Gastrocnemius medialis (tissue), 4 donors: ENCODE results near the gene BARHL2. TPM values are rescaled to one million over a fixed set of nuclear protein-coding genes. Genes with fewer than 3 reads are reported as not detected.

Source experiments
- ATAC-seq, 2 donors: fragments of 150-250 bp; one replicate each; pipeline ENCODE4 v1.9.1; 2016
- DNase-seq, 2 donors: peaks; one replicate each; pipeline ENCODE4 v3.0.0-alpha.2; 2019
- H3K27ac ChIP-seq, 4 donors: fragments of 200-600 bp; sonication (generic); 1 replicate in 1 of 4; 2 replicates in 3 of 4; pipeline ENCODE4 v1.5.1; 2016 to 2018; ENCODE audit warnings: mild to moderate bottlenecking in 2 of 4, moderate library complexity in 1 of 4
- H3K27me3 ChIP-seq, 3 donors: fragments of 200-600 bp; sonication (generic) in 2 of 3; 1 replicate in 1 of 3; 2 replicates in 2 of 3; pipeline versions ENCODE4 v1.5.1 to v1.6.0; 2016 to 2019; ENCODE audit warnings: mild to moderate bottlenecking in 1 of 3, moderate library complexity in 1 of 3
- H3K36me3 ChIP-seq, 2 donors: fragments of 200-600 bp; sonication (generic) in 1 of 2; one replicate each; pipeline ENCODE4 v1.5.1; 2017 to 2018
- H3K4me1 ChIP-seq, 2 donors: fragments of 200-600 bp; sonication (generic) in 1 of 2; one replicate each; pipeline ENCODE4 v1.5.1; 2016 to 2017; ENCODE audit warnings: mild to moderate bottlenecking in 2 of 2
- H3K4me3 ChIP-seq, 4 donors: fragments of 200-600 bp; sonication (generic) in 3 of 4; 1 replicate in 1 of 4; 2 replicates in 3 of 4; pipeline ENCODE4 v1.5.1; 2016 to 2019; ENCODE audit warnings: mild to moderate bottlenecking in 2 of 4
- H3K9me3 ChIP-seq, 3 donors: fragments of 200-600 bp; sonication (generic) in 2 of 3; 1 replicate in 1 of 3; 2 replicates in 2 of 3; pipeline ENCODE4 v1.5.1; 2016 to 2019
- POLR2A ChIP-seq, 2 donors: fragments of 450-650 bp; IDR thresholded peaks; one replicate each; pipeline ENCODE4 v1.6.1; 2017; ENCODE audit warnings: antibody characterized with exemption in 2 of 2, mild to moderate bottlenecking in 2 of 2, moderate library complexity in 2 of 2
- in situ Hi-C, 4 donors: fragments of 200-750 bp; cut with MboI; loops; one replicate each; pipeline versions ENCODE4 v1.15.0 to v1.8.0; 2017; ENCODE audit warnings: low sequenced_read_pairs in 4 of 4
- intact Hi-C: fragments of 100-400 bp; cut with DNase I; formaldehyde crosslinking; loops from one replicate; pipeline ENCODE4 v1.15.1; 2023; ENCODE audit warnings: low total_unique reads
- total RNA-seq, 4 donors: library from RNA; depleted of rRNA; stranded (reverse); fragments of >200 nt; gene quantifications; one replicate each; pipeline versions ENCODE4 v1.1.0 to v1.2.3, GENCODE V29; 2016
- TF ChIP-seq, protein P1 (sequence below), 5 experiments: fragments of 450-650 bp in 3 of 5; fragments of 200-600 bp in 2 of 5; sonication (generic) in 2 of 5; IDR thresholded peaks in 4 of 5; conservative IDR thresholded peaks in 1 of 5; 1 replicate in 4 of 5; 2 replicates in 1 of 5; pipeline ENCODE4 v1.5.1; 2016 to 2019; ENCODE audit warnings: antibody characterized with exemption in 5 of 5, mild to moderate bottlenecking in 3 of 5, moderate library complexity in 3 of 5

Gene BARHL2
- total RNA-seq, 4 donors from 2014 or later: not detected

- DNase-seq (no peak), ATAC-seq (no peak)
- no peak overlapping the region for H3K4me3 ChIP-seq
- peaks cover 7 to 14% of the 10 kb centered on the region in 2 donors for H3K4me1 ChIP-seq
- in situ Hi-C loops: loop anchor here in 1 of 4 donors (25.0 kb wide), 1 partner anchor 250 kb away; no protein-coding TSS in a partner anchor
- no peak overlapping the region for H3K27ac ChIP-seq
- no peak for TF ChIP-seq POLR2A (IDR thresholded peaks at IDR 0.05)
- TF ChIP-seq, protein P1, sequence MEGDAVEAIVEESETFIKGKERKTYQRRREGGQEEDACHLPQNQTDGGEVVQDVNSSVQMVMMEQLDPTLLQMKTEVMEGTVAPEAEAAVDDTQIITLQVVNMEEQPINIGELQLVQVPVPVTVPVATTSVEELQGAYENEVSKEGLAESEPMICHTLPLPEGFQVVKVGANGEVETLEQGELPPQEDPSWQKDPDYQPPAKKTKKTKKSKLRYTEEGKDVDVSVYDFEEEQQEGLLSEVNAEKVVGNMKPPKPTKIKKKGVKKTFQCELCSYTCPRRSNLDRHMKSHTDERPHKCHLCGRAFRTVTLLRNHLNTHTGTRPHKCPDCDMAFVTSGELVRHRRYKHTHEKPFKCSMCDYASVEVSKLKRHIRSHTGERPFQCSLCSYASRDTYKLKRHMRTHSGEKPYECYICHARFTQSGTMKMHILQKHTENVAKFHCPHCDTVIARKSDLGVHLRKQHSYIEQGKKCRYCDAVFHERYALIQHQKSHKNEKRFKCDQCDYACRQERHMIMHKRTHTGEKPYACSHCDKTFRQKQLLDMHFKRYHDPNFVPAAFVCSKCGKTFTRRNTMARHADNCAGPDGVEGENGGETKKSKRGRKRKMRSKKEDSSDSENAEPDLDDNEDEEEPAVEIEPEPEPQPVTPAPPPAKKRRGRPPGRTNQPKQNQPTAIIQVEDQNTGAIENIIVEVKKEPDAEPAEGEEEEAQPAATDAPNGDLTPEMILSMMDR (IDR thresholded peaks at IDR 0.05 in 4 of 5, conservative IDR thresholded peaks at IDR 0.05 in 1 of 5): no peak
- no peaks in the 10 kb centered on the region for H3K36me3 ChIP-seq
- peaks cover 98 to 100% (median 99%) of the 10 kb centered on the region in 3 donors for H3K27me3 ChIP-seq
- intact Hi-C loops: no loop called here
- H3K9me3 ChIP-seq: no peaks in the 10 kb centered on the region
Observed at GRCh38 chr1:90712153-90712856, 4.8 kb downstream of the BARHL2 start.

GRCh38 chr1:90711696-90712095, 5.4 kb downstream of the BARHL2 start:
- no peak for ATAC-seq
- Histone ChIP-seq H3K36me3 (no peaks in the 10 kb centered on the region), H3K9me3 (no peaks in the 10 kb centered on the region), H3K4me1 (peaks cover 10 to 15% of the 10 kb centered on the region in 2 donors), H3K4me3 (no peak overlapping the region), H3K27me3 (peaks cover 98 to 100% (median 99%) of the 10 kb centered on the region in 3 donors), H3K27ac (no peak overlapping the region)
- no peak for DNase-seq
- intact Hi-C loops: no loop called here
- TF ChIP-seq, protein P1 (IDR thresholded peaks at IDR 0.05 in 4 of 5, conservative IDR thresholded peaks at IDR 0.05 in 1 of 5): no peak
- no peak for TF ChIP-seq POLR2A (IDR thresholded peaks at IDR 0.05)
- in situ Hi-C loops: loop anchor here in 1 of 4 donors (25.0 kb wide), 1 partner anchor 251 kb away; no protein-coding TSS in a partner anchor

GRCh38 chr1:90710579-90711536, 6.2 kb downstream of the BARHL2 start:
- H3K4me3 ChIP-seq: no peak overlapping the region
- H3K36me3 ChIP-seq: no peaks in the 10 kb centered on the region
- in situ Hi-C loops (loop anchor here in 1 of 4 donors (25.0 kb wide), 1 partner anchor 251 kb away; no protein-coding TSS in a partner anchor), intact Hi-C loops (no loop called here)
- TF ChIP-seq POLR2A (IDR thresholded peaks at IDR 0.05): no peak
- TF ChIP-seq, protein P1 (IDR thresholded peaks at IDR 0.05 in 4 of 5, conservative IDR thresholded peaks at IDR 0.05 in 1 of 5): no peak
- H3K4me1 ChIP-seq: peaks cover 11 to 19% of the 10 kb centered on the region in 2 donors
- no peak for ATAC-seq
- no peak overlapping the region for H3K27ac ChIP-seq
- no peak for DNase-seq
- H3K27me3 ChIP-seq: peaks cover 97 to 100% (median 99%) of the 10 kb centered on the region in 3 donors
- no peaks in the 10 kb centered on the region for H3K9me3 ChIP-seq

DNA sequence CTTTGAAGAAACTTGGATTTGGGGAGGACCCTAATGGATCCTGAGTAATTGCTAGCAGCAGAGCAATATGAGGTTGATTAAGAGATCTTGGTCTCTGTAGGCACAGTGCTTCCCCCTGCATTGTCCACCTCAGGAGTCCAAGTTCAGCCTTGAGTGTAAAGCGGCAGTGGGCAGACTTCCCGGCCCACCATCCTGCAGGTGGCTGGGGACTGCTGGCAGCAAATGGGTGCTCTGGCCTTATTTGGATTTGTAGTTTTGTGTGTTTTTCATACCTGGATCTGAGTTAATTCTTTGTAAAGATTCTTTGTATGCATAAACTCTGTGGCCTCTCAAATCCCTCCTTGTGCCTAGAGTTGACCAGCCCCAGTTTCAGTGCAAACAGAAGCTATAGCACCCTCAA, 7.6 kb downstream of the BARHL2 start:
- ATAC-seq (no peak), DNase-seq (no peak)
- TF ChIP-seq, protein P1 (IDR thresholded peaks at IDR 0.05 in 4 of 5, conservative IDR thresholded peaks at IDR 0.05 in 1 of 5): no peak
- TF ChIP-seq POLR2A (IDR thresholded peaks at IDR 0.05): no peak
- peaks cover 11 to 19% of the 10 kb centered on the region in 2 donors for H3K4me1 ChIP-seq
- no peaks in the 10 kb centered on the region for H3K9me3 ChIP-seq
- no peak overlapping the region for H3K27ac ChIP-seq
- no peak overlapping the region for H3K4me3 ChIP-seq
- in situ Hi-C loops (loop anchor here in 1 of 4 donors (25.0 kb wide), 1 partner anchor 253 kb away; no protein-coding TSS in a partner anchor), intact Hi-C loops (no loop called here)
- no peaks in the 10 kb centered on the region for H3K36me3 ChIP-seq
- H3K27me3 ChIP-seq: peaks cover 97 to 100% (median 99%) of the 10 kb centered on the region in 3 donors
